Transverse colon (tissue), 4 donors: ENCODE data around the gene MCM3AP.

ENCODE experiments used
- POLR2A ChIP-seq: fragments of 450-650 bp; IDR thresholded peaks from one replicate; pipeline ENCODE4 v1.6.1; 2016; ENCODE audit warnings: antibody characterized with exemption, mild to moderate bottlenecking, moderate library complexity
- POLR2AphosphoS5 ChIP-seq, 3 donors: sonication (generic); formaldehyde crosslinking; IDR thresholded peaks; one replicate each; pipeline ENCODE4 v1.6.1; 2016; ENCODE audit warnings: antibody characterized with exemption in 3 of 3
- TF ChIP-seq, protein P1 (sequence below), 5 experiments: fragments of 200-600 bp in 3 of 5; fragments of 450-650 bp in 2 of 5; sonication (generic) in 3 of 5; IDR thresholded peaks; 1 replicate in 2 of 5; 2 replicates in 3 of 5; pipeline ENCODE4 v1.5.1; 2016 to 2017; ENCODE audit warnings: antibody characterized with exemption in 5 of 5, inconsistent platforms in 3 of 5, mild to moderate bottlenecking in 2 of 5, moderate library complexity in 1 of 5

DNA sequence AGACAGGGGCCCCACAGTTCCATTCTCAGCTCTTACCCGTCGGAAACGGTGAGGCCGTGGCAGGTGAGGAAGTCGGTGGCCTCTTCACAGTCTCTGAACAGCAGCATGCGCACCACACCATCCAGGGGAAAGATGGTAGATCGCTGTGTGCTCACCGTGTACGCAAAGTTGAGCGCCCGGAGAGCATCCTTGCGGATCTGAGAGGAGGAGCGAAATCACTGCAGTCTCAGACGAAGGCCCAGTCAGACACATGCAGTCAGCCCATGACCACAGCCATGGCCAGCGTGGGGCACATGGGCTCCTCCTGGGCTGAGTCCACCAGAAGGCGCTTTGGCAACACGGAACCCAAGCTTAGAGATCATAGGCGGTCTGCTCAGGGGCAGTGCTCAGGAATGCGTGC is 18.5 kb downstream of the MCM3AP start:
- TF ChIP-seq, protein P1, sequence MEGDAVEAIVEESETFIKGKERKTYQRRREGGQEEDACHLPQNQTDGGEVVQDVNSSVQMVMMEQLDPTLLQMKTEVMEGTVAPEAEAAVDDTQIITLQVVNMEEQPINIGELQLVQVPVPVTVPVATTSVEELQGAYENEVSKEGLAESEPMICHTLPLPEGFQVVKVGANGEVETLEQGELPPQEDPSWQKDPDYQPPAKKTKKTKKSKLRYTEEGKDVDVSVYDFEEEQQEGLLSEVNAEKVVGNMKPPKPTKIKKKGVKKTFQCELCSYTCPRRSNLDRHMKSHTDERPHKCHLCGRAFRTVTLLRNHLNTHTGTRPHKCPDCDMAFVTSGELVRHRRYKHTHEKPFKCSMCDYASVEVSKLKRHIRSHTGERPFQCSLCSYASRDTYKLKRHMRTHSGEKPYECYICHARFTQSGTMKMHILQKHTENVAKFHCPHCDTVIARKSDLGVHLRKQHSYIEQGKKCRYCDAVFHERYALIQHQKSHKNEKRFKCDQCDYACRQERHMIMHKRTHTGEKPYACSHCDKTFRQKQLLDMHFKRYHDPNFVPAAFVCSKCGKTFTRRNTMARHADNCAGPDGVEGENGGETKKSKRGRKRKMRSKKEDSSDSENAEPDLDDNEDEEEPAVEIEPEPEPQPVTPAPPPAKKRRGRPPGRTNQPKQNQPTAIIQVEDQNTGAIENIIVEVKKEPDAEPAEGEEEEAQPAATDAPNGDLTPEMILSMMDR (IDR thresholded peaks at IDR 0.05) = no peak
- TF ChIP-seq POLR2A (no peak), POLR2AphosphoS5 (IDR thresholded peaks at IDR 0.05) (no peak)
